AML-193 (cell line): ENCODE measurements around the gene CCDC185.

Experiments used
- DNase-seq, 2 experiments: peaks; one replicate each; lab custom pipeline; 2025; lab: John Stamatoyannopoulos, UW

Gene CCDC185

DNA sequence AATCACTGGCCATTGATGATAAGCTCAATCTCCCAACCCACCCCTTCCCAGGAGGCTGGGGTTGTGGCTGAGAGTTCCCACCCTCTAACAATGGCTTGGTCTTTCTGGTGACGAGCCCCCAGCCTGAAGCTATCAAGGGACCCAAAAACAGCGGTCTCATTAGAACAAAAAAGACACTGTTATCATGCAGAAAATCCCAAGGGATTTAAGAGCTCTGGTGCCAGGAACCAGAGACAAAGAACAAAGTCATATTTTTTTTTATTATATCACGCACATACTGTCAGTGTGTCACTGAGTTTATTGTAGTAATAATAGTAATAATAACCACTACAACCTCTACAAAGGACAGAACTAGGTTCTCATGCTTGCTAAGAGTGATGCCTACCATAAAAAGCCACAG lies 43.9 kb downstream of the CCDC185 start:
- DNase-seq: no peak

DNA sequence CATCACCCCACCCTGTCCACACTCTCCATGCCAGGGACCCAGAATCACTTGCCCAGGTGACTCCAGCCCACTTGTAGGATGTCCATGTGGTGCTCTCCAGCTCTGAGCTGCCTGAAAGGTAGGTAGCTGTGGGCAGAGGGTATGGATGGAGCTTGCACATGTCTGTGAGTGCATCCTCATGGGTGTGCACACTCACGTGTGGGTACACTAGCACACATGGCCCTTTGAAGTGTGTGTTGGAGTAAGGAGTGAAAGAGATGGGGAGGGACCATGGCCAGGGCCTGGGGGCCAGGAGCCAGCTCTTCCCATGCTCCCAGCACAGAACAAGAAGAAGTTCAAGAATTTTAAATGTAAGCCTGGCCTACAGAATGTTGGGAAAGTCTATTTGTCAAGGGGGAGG lies 50.2 kb downstream of the CCDC185 start:
- DNase-seq: no peak

- no peak for DNase-seq
Observed at GRCh38 chr1:223444411-223444810, 51.2 kb downstream of the CCDC185 start.
